Smooth muscle cell (in vitro differentiated cells): ENCODE results near the gene TPPP2. TPM values are rescaled to one million over a fixed set of nuclear protein-coding genes. Genes with fewer than 3 reads are reported as not detected.
A peak's percentile ranks its signal among the peaks of the same experiment; 100 is the strongest.

Experiments used
- DNase-seq: peaks from one replicate; lab custom pipeline; 2025; ENCODE audit not compliant: unreplicated experiment; lab: John Stamatoyannopoulos, UW
- H2AFZ ChIP-seq: fragments of 200-600 bp; sonication (generic); 2 replicates; pipeline ENCODE4 v1.6.0; 2016; ENCODE audit warnings: antibody characterized with exemption, low read depth, mild to moderate bottlenecking
- H3F3A ChIP-seq: fragments of 200-600 bp; sonication (generic); 2 replicates; pipeline ENCODE4 v1.6.0; 2017; ENCODE audit warnings: antibody characterized with exemption, low read depth
- H3K27ac ChIP-seq: fragments of 200-600 bp; sonication (generic); 2 replicates; pipeline ENCODE4 v1.5.1; 2016; ENCODE audit warnings: low read depth, mild to moderate bottlenecking
- H3K27me3 ChIP-seq: fragments of 200-600 bp; sonication (generic); 2 replicates; pipeline ENCODE4 v1.6.1; 2016; ENCODE audit warnings: low read depth, mild to moderate bottlenecking
- H3K36me3 ChIP-seq: fragments of 200-600 bp; sonication (generic); 2 replicates; pipeline ENCODE4 v1.5.1; 2016; ENCODE audit warnings: low read depth
- H3K4me1 ChIP-seq: fragments of 200-600 bp; sonication (generic); 2 replicates; pipeline ENCODE4 v1.5.1; 2016; ENCODE audit warnings: low read depth
- H3K4me2 ChIP-seq: fragments of 200-600 bp; sonication (generic); 2 replicates; pipeline ENCODE4 v1.6.0; 2016; ENCODE audit warnings: mild to moderate bottlenecking
- H3K4me3 ChIP-seq: fragments of 200-600 bp; sonication (generic); 2 replicates; pipeline ENCODE4 v1.5.1; 2016; ENCODE audit warnings: mild to moderate bottlenecking
- H3K79me2 ChIP-seq: fragments of 200-600 bp; sonication (generic); 2 replicates; pipeline ENCODE4 v1.6.0; 2016; ENCODE audit warnings: low read depth, mild to moderate bottlenecking
- H3K9ac ChIP-seq: fragments of 200-600 bp; sonication (generic); 2 replicates; pipeline ENCODE4 v1.6.0; 2016; ENCODE audit warnings: low read depth
- H3K9me3 ChIP-seq: fragments of 200-600 bp; sonication (generic); replicated peaks from 2 replicates; pipeline ENCODE4 v1.5.1; 2016; ENCODE audit warnings: low read depth
- H4K20me1 ChIP-seq: fragments of 200-600 bp; sonication (generic); 2 replicates; pipeline ENCODE4 v1.6.0; 2016; ENCODE audit warnings: low read depth
- WGBS: methylation state at CpG from one replicate; pipeline ENCODE4 v1.1.7; 2016; ENCODE audit warnings: low lambda C conversion rate; 5-methylcytosine and 5-hydroxymethylcytosine counted together
- polyA plus RNA-seq: library from polyadenylated mRNA; unstranded; fragments of >200 nt; fragmentation: Nextera tagmentation; extraction: Ambion mirVana; gene quantifications from 2 replicates; pipeline ENCODE4 v1.2.1, GENCODE V29; 2016
- total RNA-seq: library from RNA; depleted of rRNA; stranded (reverse); fragments of >200 nt; gene quantifications from 2 replicates; pipeline ENCODE4 v1.2.3, GENCODE V29; 2014
- TF ChIP-seq, protein P1 (sequence below): fragments of 200-600 bp; sonication (generic); IDR thresholded peaks from 2 replicates; pipeline ENCODE4 v1.5.1; 2017; ENCODE audit warnings: borderline replicate concordance, mild to moderate bottlenecking, antibody characterized with exemption; ENCODE audit not compliant: insufficient read depth, poor library complexity, severe bottlenecking

The TPPP2 gene
- total and polyA plus RNA-seq, 2 experiments from 2014 or later: 0.70 TPM; not detected in 1

DNA sequence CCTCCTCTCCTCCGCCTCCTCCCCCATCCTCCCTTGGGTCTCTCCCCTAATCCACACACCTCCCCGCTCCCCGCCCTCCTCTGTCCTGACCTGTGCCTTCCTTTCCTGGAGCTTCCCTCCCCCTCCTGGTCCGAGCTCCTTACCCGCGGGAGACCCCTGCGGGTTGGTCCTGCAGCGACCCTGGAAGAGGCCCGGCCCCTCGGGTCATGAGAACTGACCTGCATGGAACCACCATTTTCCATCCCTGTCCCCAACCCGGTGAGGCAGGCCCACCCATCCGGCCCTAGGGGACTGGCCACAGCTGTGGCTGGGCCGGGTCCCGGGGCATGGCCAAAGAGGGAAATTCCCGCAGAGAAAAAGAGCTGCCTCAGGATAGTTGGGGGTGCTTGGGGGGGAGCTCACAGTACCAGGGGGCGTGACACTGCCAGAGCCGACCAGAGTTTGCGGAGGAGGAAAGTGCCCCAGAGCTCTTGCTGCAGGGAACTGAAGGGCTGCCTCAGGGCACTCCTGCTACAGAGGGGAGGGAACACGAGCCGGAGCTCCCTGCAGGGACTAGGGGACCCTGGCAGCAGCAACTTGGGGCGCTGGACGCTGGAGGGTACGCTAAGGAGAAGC is 40.7 kb downstream of the TPPP2 start:
- peak overlapping the region; percentile 99 for H3K4me2 ChIP-seq
- H3K9me3 ChIP-seq: no peaks in the 10 kb centered on the region
- peaks cover 34% of the 10 kb centered on the region for H3K79me2 ChIP-seq
- H2AFZ ChIP-seq: no peak overlapping the region
- H3K4me3 ChIP-seq: peak overlapping the region; percentile 88
- H4K20me1 ChIP-seq: peaks cover 27% of the 10 kb centered on the region
- peak overlapping the region; percentile 91 for H3K9ac ChIP-seq
- peak overlapping the region; percentile 93 for H3K27ac ChIP-seq
- peaks cover 25% of the 10 kb centered on the region for H3K4me1 ChIP-seq
- WGBS: 0% methylated on average over 20 of the region's 23 CpGs
- H3K27me3 ChIP-seq: no peaks in the 10 kb centered on the region
- peak; percentile 69 for DNase-seq
- H3F3A ChIP-seq: peaks cover 22% of the 10 kb centered on the region
- TF ChIP-seq, protein P1, sequence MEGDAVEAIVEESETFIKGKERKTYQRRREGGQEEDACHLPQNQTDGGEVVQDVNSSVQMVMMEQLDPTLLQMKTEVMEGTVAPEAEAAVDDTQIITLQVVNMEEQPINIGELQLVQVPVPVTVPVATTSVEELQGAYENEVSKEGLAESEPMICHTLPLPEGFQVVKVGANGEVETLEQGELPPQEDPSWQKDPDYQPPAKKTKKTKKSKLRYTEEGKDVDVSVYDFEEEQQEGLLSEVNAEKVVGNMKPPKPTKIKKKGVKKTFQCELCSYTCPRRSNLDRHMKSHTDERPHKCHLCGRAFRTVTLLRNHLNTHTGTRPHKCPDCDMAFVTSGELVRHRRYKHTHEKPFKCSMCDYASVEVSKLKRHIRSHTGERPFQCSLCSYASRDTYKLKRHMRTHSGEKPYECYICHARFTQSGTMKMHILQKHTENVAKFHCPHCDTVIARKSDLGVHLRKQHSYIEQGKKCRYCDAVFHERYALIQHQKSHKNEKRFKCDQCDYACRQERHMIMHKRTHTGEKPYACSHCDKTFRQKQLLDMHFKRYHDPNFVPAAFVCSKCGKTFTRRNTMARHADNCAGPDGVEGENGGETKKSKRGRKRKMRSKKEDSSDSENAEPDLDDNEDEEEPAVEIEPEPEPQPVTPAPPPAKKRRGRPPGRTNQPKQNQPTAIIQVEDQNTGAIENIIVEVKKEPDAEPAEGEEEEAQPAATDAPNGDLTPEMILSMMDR: no peak
- H3K36me3 ChIP-seq: no peaks in the 10 kb centered on the region

DNA sequence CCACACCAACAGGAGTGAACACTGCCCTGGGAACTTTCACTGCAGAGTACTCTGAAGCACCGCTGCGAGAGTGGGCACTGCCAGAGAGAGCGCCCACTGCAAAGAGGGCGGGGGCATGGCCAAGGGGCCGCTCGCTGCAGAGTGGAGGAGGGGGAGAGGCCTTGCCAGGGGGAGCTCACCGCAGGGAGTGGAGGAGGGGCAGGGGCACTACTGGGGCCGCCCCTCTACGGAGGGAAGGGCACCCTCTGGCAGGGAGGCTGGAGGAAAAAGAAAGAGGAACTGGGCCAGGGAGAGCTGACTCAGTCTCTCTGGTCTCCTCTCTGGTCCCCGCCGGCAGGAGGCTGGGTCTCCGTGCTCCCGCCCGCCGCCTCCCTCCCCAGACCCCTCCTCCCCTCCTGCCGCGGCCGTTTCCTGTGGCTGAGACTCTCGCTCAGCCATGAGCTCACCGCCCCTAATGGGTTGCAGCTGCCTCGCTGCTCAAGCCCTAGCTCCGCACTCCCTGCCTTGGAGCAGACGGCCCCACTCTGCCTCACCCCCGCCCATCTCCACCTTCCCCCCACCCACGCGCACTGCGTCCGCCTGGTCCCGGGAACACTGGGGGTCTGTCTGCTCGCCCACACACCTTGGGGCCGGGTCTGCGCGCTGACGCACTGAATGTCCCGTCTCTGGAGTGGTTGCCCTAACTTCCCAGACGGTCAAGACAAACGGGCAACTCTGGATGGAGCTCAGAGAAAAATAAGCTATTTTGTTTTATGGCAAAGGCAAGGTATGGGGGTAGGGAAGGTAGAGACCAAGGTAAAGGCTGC is 41.4 kb downstream of the TPPP2 start:
- Histone ChIP-seq H3K4me2 (peak overlapping the region; percentile 99), H3K9me3 (no peaks in the 10 kb centered on the region), H4K20me1 (peaks cover 34% of the 10 kb centered on the region), H3K27me3 (no peaks in the 10 kb centered on the region), H3K4me3 (peak overlapping the region; percentile 88), H3K4me1 (peaks cover 25% of the 10 kb centered on the region), H3K79me2 (peaks cover 41% of the 10 kb centered on the region), H3K27ac (peak overlapping the region; percentile 93), H3K36me3 (peaks cover 4% of the 10 kb centered on the region), H3F3A (peaks cover 26% of the 10 kb centered on the region), H3K9ac (peak overlapping the region; percentile 91), H2AFZ (no peak overlapping the region)
- peak; percentile 72 for DNase-seq
- WGBS: under 1% methylated on average over 21 of the region's 37 CpGs
- TF ChIP-seq, protein P1: no peak

DNA sequence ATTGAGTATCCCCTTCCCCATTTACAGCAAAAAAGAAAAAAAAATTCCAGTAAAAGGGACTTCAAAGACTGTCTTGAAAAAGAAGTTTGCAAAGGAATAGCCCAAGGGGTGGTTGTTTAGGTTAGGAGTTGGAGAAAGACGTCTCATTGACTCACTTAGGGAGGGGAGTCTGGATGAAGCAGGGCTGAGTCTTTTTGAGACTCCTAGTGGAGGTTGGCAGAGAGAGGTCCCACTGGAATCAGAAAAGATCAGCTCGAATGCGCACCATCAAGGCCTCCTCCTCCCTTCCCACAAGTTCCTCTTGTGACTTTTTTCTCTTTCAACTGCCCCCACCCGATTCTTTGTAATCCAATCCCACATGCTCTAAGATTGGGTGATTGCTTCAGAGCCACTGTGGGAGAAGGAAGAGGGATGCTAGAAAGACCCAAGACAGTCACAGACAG is 42.0 kb downstream of the TPPP2 start:
- 6% methylated on average over 4 of the region's 4 CpGs for WGBS
- Histone ChIP-seq H4K20me1 (peaks cover 38% of the 10 kb centered on the region), H3K27me3 (no peaks in the 10 kb centered on the region), H3K9me3 (no peaks in the 10 kb centered on the region), H3K4me1 (peaks cover 25% of the 10 kb centered on the region), H3K79me2 (peaks cover 47% of the 10 kb centered on the region), H3F3A (peaks cover 26% of the 10 kb centered on the region), H3K36me3 (peaks cover 10% of the 10 kb centered on the region), H3K4me2 (peak overlapping the region; percentile 99), H3K4me3 (peak overlapping the region; percentile 88), H3K9ac (peak overlapping the region; percentile 91), H2AFZ (no peak overlapping the region), H3K27ac (peak overlapping the region; percentile 93)
- TF ChIP-seq, protein P1: no peak
- DNase-seq: no peak
